ENCODE results near the gene INTS11. TPM values are rescaled to one million over a fixed set of nuclear protein-coding genes. Genes with fewer than 3 reads are reported as not detected.

INTS11 gene
- total and polyA plus RNA-seq, 2 of the 13 experiments (the other 11 are each of a cell fraction or from before 2014, with no cell fraction given): 52.8 to 94.8 TPM

DNA sequence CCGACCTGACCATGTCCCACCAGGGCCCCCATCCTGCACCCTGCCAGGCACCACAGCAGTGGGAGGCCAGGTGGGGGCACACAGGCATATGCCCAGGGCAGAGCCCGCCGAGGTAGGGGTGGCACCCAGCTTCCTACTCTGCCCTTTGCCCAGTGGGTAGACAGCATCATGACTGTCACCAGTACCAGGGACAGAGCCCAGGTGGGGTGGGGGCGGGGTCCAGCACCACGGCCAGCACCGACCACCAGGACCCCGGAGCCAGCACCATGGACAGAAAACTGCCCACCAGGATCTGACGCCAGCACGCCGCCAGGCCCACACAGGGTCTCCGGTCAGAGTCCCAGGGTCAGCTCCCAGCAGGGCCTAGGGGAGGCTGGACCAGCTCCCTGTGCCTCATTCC, 10.4 kb upstream of the INTS11 start (continued):
- TF ChIP-seq ZNF879 (CRISPR knock-in tag; IDR thresholded peaks at IDR 0.05): no peak
- TF ChIP-seq PHF8 (CRISPR knock-in tag; IDR thresholded peaks at IDR 0.05): no peak
- TF ChIP-seq, protein P1, sequence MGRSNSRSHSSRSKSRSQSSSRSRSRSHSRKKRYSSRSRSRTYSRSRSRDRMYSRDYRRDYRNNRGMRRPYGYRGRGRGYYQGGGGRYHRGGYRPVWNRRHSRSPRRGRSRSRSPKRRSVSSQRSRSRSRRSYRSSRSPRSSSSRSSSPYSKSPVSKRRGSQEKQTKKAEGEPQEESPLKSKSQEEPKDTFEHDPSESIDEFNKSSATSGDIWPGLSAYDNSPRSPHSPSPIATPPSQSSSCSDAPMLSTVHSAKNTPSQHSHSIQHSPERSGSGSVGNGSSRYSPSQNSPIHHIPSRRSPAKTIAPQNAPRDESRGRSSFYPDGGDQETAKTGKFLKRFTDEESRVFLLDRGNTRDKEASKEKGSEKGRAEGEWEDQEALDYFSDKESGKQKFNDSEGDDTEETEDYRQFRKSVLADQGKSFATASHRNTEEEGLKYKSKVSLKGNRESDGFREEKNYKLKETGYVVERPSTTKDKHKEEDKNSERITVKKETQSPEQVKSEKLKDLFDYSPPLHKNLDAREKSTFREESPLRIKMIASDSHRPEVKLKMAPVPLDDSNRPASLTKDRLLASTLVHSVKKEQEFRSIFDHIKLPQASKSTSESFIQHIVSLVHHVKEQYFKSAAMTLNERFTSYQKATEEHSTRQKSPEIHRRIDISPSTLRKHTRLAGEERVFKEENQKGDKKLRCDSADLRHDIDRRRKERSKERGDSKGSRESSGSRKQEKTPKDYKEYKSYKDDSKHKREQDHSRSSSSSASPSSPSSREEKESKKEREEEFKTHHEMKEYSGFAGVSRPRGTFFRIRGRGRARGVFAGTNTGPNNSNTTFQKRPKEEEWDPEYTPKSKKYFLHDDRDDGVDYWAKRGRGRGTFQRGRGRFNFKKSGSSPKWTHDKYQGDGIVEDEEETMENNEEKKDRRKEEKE (IDR thresholded peaks at IDR 0.05): no peak
- TF ChIP-seq PRMT3 (CRISPR knock-in tag; IDR thresholded peaks at IDR 0.05; ENCODE audit: borderline replicate concordance, low read depth): no peak
- 0 out of 2 replicates have a peak, but pooled peaks have one; percentile 40 for TF ChIP-seq HDAC2 (CRISPR knock-in tag; IDR thresholded peaks at IDR 0.05)
- TF ChIP-seq, protein P2, sequence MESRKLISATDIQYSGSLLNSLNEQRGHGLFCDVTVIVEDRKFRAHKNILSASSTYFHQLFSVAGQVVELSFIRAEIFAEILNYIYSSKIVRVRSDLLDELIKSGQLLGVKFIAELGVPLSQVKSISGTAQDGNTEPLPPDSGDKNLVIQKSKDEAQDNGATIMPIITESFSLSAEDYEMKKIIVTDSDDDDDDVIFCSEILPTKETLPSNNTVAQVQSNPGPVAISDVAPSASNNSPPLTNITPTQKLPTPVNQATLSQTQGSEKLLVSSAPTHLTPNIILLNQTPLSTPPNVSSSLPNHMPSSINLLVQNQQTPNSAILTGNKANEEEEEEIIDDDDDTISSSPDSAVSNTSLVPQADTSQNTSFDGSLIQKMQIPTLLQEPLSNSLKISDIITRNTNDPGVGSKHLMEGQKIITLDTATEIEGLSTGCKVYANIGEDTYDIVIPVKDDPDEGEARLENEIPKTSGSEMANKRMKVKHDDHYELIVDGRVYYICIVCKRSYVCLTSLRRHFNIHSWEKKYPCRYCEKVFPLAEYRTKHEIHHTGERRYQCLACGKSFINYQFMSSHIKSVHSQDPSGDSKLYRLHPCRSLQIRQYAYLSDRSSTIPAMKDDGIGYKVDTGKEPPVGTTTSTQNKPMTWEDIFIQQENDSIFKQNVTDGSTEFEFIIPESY (CRISPR knock-in tag; IDR thresholded peaks at IDR 0.05): no peak
- TF ChIP-seq SMARCC2 (IDR thresholded peaks at IDR 0.05): no peak
- no peak for TF ChIP-seq ZNF652 (CRISPR knock-in tag; IDR thresholded peaks at IDR 0.05; ENCODE audit: borderline replicate concordance, low read depth)
- 0 out of 2 replicates have a peak, but pooled peaks have one; percentile 32 for TF ChIP-seq ZNF724P (CRISPR knock-in tag; IDR thresholded peaks at IDR 0.05; ENCODE audit: borderline replicate concordance)
- no peak for TF ChIP-seq RFX5 (IDR thresholded peaks at IDR 0.05; ENCODE audit: low read depth, low read length)
- TF ChIP-seq KDM4B (CRISPR knock-in tag; IDR thresholded peaks at IDR 0.05): no peak
- TF ChIP-seq PHB2 (IDR thresholded peaks at IDR 0.05; ENCODE audit: partially characterized antibody): no peak
- peak; percentile 83; the same call in 1 of the 2 replicates for TF ChIP-seq ZNF772 (CRISPR knock-in tag; IDR thresholded peaks at IDR 0.05)
- TF ChIP-seq, protein P3, sequence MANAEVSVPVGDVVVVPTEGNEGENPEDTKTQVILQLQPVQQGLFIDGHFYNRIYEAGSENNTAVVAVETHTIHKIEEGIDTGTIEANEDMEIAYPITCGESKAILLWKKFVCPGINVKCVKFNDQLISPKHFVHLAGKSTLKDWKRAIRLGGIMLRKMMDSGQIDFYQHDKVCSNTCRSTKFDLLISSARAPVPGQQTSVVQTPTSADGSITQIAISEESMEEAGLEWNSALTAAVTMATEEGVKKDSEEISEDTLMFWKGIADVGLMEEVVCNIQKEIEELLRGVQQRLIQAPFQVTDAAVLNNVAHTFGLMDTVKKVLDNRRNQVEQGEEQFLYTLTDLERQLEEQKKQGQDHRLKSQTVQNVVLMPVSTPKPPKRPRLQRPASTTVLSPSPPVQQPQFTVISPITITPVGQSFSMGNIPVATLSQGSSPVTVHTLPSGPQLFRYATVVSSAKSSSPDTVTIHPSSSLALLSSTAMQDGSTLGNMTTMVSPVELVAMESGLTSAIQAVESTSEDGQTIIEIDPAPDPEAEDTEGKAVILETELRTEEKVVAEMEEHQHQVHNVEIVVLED (CRISPR knock-in tag; IDR thresholded peaks at IDR 0.05; ENCODE audit: borderline replicate concordance): no peak
- TF ChIP-seq ZNF768 (CRISPR knock-in tag; IDR thresholded peaks at IDR 0.05): peak; percentile 75; the same call in 1 of the 2 replicates
- TF ChIP-seq HNRNPUL1 (IDR thresholded peaks at IDR 0.05; ENCODE audit: low read depth, low read length): no peak
- TF ChIP-seq, protein P4, sequence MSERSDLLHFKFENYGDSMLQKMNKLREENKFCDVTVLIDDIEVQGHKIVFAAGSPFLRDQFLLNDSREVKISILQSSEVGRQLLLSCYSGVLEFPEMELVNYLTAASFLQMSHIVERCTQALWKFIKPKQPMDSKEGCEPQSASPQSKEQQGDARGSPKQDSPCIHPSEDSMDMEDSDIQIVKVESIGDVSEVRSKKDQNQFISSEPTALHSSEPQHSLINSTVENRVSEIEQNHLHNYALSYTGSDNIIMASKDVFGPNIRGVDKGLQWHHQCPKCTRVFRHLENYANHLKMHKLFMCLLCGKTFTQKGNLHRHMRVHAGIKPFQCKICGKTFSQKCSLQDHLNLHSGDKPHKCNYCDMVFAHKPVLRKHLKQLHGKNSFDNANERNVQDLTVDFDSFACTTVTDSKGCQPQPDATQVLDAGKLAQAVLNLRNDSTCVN (CRISPR knock-in tag; IDR thresholded peaks at IDR 0.05; ENCODE audit: borderline replicate concordance): peak; percentile 75
- TF ChIP-seq ZNF556 (CRISPR knock-in tag; IDR thresholded peaks at IDR 0.05; ENCODE audit: borderline replicate concordance): no peak
- TF ChIP-seq GZF1 (CRISPR knock-in tag; IDR thresholded peaks at IDR 0.05): peak; percentile 79
- TF ChIP-seq RXRB (CRISPR knock-in tag; IDR thresholded peaks at IDR 0.05; ENCODE audit: borderline replicate concordance): no peak
- no peak for TF ChIP-seq MIER3 (CRISPR knock-in tag; IDR thresholded peaks at IDR 0.05; ENCODE audit: borderline replicate concordance)
- TF ChIP-seq HIVEP1 (CRISPR knock-in tag; IDR thresholded peaks at IDR 0.05): no peak
- peak; percentile 88 for TF ChIP-seq SALL1 (CRISPR knock-in tag; IDR thresholded peaks at IDR 0.05)
